Endothelial cell of hepatic sinusoid (primary cell): Measurements from ENCODE around the gene HIVEP2.

ENCODE experiments used
- in situ Hi-C: cut with HindIII; loops from 2 replicates; pipeline ENCODE4 v1.10.0; 2017; ENCODE audit warnings: low sequenced_read_pairs

HIVEP2 gene

GRCh38 chr6:142925575-142926110, 19.3 kb downstream of the HIVEP2 start:
- in situ Hi-C loops: no loop called here

- in situ Hi-C loops: no loop called here
Observed at GRCh38 chr6:142918339-142919042, 26.5 kb downstream of the HIVEP2 start.

GRCh38 chr6:142916881-142917280, 28.1 kb downstream of the HIVEP2 start:
- in situ Hi-C loops: no loop called here

- in situ Hi-C loops: no loop called here
Observed at GRCh38 chr6:142914937-142915697, 29.9 kb downstream of the HIVEP2 start.

- in situ Hi-C loops: no loop called here
Observed at GRCh38 chr6:142914369-142914768, 30.6 kb downstream of the HIVEP2 start.

- in situ Hi-C loops: no loop called here
Observed at GRCh38 chr6:142913511-142914047, 31.4 kb downstream of the HIVEP2 start.

- in situ Hi-C loops: no loop called here
Observed at GRCh38 chr6:142913036-142913510, 31.9 kb downstream of the HIVEP2 start.

- in situ Hi-C loops: no loop called here
Observed at GRCh38 chr6:142912125-142912524, 32.9 kb downstream of the HIVEP2 start.

- in situ Hi-C loops: no loop called here
Observed at GRCh38 chr6:142911430-142911829, 33.5 kb downstream of the HIVEP2 start.

GRCh38 chr6:142909686-142910085, 35.3 kb downstream of the HIVEP2 start:
- in situ Hi-C loops: no loop called here

GRCh38 chr6:142908235-142908634, 36.7 kb downstream of the HIVEP2 start:
- in situ Hi-C loops: no loop called here

GRCh38 chr6:142907544-142907943, 37.4 kb downstream of the HIVEP2 start:
- in situ Hi-C loops: no loop called here

- in situ Hi-C loops: no loop called here
Observed at GRCh38 chr6:142906945-142907470, 38.0 kb downstream of the HIVEP2 start.

GRCh38 chr6:142903812-142904211, 41.2 kb downstream of the HIVEP2 start:
- in situ Hi-C loops: no loop called here

- in situ Hi-C loops: no loop called here
Observed at GRCh38 chr6:142902636-142903053, 42.3 kb downstream of the HIVEP2 start.

GRCh38 chr6:142901611-142902010, 43.4 kb downstream of the HIVEP2 start:
- in situ Hi-C loops: no loop called here

- in situ Hi-C loops: no loop called here
Observed at GRCh38 chr6:142900227-142900971, 44.6 kb downstream of the HIVEP2 start.

- in situ Hi-C loops: loop anchor here (5.0 kb wide), 1 partner anchor 38 kb away; no protein-coding TSS in a partner anchor
Observed at GRCh38 chr6:142898927-142899895, 45.8 kb downstream of the HIVEP2 start.

- in situ Hi-C loops: loop anchor here (5.0 kb wide), 1 partner anchor 40 kb away; no protein-coding TSS in a partner anchor
Observed at GRCh38 chr6:142897659-142898058, 47.3 kb downstream of the HIVEP2 start.
